Endothelial cell of umbilical vein (primary cell): ENCODE results near the gene AKAP12. TPM values are rescaled to one million over a fixed set of nuclear protein-coding genes. Genes with fewer than 3 reads are reported as not detected.

Experiments used
- BruUV-seq: library from RNA; stranded (reverse); fragments of 400-500 nt; replicated peaks from 2 replicates; lab custom pipeline; 2021; lab: Mats Ljungman, UMichigan
- CTCF ChIA-PET: fragments of 300-600, 350-600 bp; sonication (Branson Sonifier 250); formaldehyde crosslinking; loops from one replicate; lab custom pipeline; 2021; ENCODE audit warnings: antibody characterized with exemption, inconsistent platforms; lab: Charles Lee
- POLR2A ChIA-PET: fragments of 300-600, 350-600 bp; sonication (Branson Sonifier 250); formaldehyde crosslinking; loops from one replicate; lab custom pipeline; 2021; ENCODE audit warnings: antibody characterized with exemption, inconsistent platforms; lab: Charles Lee
- DNase-seq: peaks from one replicate; pipeline ENCODE4 v3.0.0-alpha.2; 2011; ENCODE audit warnings: low read depth, low spot score
- FAIRE-seq: peaks from 2 replicates; lab custom pipeline; 2011; peaks lifted over from hg19 to GRCh38; lab: Jason Lieb, UNC
- H2AFZ ChIP-seq: 2 replicates; pipeline ENCODE4 v1.6.0; 2012; ENCODE audit warnings: low read depth, low read length, control low read depth, inconsistent platforms
- H3K27ac ChIP-seq: 2 replicates; pipeline ENCODE4 v1.5.1; 2011; ENCODE audit warnings: low read depth, mild to moderate bottlenecking, control low read depth, low read length, moderate library complexity; ENCODE audit not compliant: insufficient read depth
- H3K27me3 ChIP-seq, 2 experiments: 2 replicates each; pipeline versions ENCODE4 v1.6.0 to v1.6.1; 2011; ENCODE audit warnings: low read length in 2 of 2, mixed read lengths in 1 of 2; ENCODE audit not compliant: control insufficient read depth in 2 of 2, insufficient read depth in 2 of 2
- H3K36me3 ChIP-seq, 2 experiments: 2 replicates in 1 of 2; 3 replicates in 1 of 2; pipeline ENCODE4 v1.5.1; 2011; ENCODE audit warnings: low read length in 2 of 2, mild to moderate bottlenecking in 1 of 2, moderate library complexity in 1 of 2; ENCODE audit not compliant: control insufficient read depth in 2 of 2, insufficient read depth in 2 of 2; ENCODE audit errors: extremely low read depth in 1 of 2
- H3K4me1 ChIP-seq: 3 replicates; pipeline ENCODE4 v1.5.1; 2011; ENCODE audit warnings: mild to moderate bottlenecking, low read length; ENCODE audit not compliant: control insufficient read depth, insufficient read depth; ENCODE audit errors: extremely low read depth
- H3K4me2 ChIP-seq: 2 replicates; pipeline ENCODE4 v1.6.1; 2011; ENCODE audit warnings: low read length, control low read depth, mixed read lengths; ENCODE audit not compliant: insufficient read depth
- H3K4me3 ChIP-seq, 3 experiments: fragments of 200-600 bp in 1 of 3; sonication (generic), shearing (Covaris generic) in 1 of 3; replicated peaks in 1 of 3; 2 replicates each; pipeline ENCODE4 v1.5.1; 2011 to 2016; ENCODE audit warnings: control low read depth in 3 of 3, low read length in 3 of 3, mild to moderate bottlenecking in 2 of 3, inconsistent platforms in 1 of 3, low read depth in 1 of 3, moderate library complexity in 1 of 3; ENCODE audit not compliant: insufficient read depth in 1 of 3
- H3K79me2 ChIP-seq: 2 replicates; pipeline ENCODE4 v1.6.0; 2012; ENCODE audit warnings: low read length, inconsistent platforms; ENCODE audit not compliant: control insufficient read depth, insufficient read depth
- H3K9ac ChIP-seq: replicated peaks from 2 replicates; pipeline ENCODE3; 2011; ENCODE audit warnings: low read length, control low read depth; ENCODE audit not compliant: insufficient read depth; ENCODE audit errors: extremely low read depth
- H3K9me1 ChIP-seq: replicated peaks from 3 replicates; pipeline ENCODE4 v1.6.0; 2011; ENCODE audit warnings: mild to moderate bottlenecking, low read length; ENCODE audit not compliant: control insufficient read depth, insufficient read depth; ENCODE audit errors: extremely low read depth
- H3K9me3 ChIP-seq: replicated peaks from 2 replicates; pipeline ENCODE4 v1.5.1; 2012; ENCODE audit warnings: low read length, inconsistent platforms; ENCODE audit not compliant: control insufficient read depth, insufficient read depth
- H4K20me1 ChIP-seq: replicated peaks from 2 replicates; pipeline ENCODE3; 2011; ENCODE audit warnings: mild to moderate bottlenecking, low read length; ENCODE audit not compliant: control insufficient read depth, insufficient read depth; ENCODE audit errors: extremely low read depth
- CTCF ChIP-seq, 2 donors: IDR thresholded peaks; 1 replicate in 1 of 2; 2 replicates in 1 of 2; pipeline ENCODE4 v1.5.1; 2011; ENCODE audit warnings: low read length in 2 of 2, mild to moderate bottlenecking in 2 of 2, moderate library complexity in 2 of 2, control low read depth in 1 of 2, inconsistent platforms in 1 of 2, low read depth in 1 of 2; ENCODE audit not compliant: insufficient read depth in 1 of 2; ENCODE audit errors: extremely low read depth in 1 of 2
- EZH2 ChIP-seq: IDR thresholded peaks from 2 replicates; pipeline ENCODE4 v1.6.1; 2012; ENCODE audit warnings: borderline replicate concordance, low read depth, mild to moderate bottlenecking, moderate library complexity, low read length, inconsistent platforms; ENCODE audit not compliant: severe bottlenecking
- JUN ChIP-seq: IDR thresholded peaks from 2 replicates; pipeline ENCODE4 v1.6.1; 2011; ENCODE audit warnings: borderline replicate concordance, low read depth; ENCODE audit not compliant: insufficient read length, insufficient read depth
- MAX ChIP-seq: IDR thresholded peaks from 2 replicates; pipeline ENCODE4 v1.6.1; 2011; ENCODE audit not compliant: insufficient read depth, insufficient read length
- POLR2AphosphoS5 ChIP-seq: IDR thresholded peaks from 2 replicates; pipeline ENCODE4 v1.6.1; 2012; ENCODE audit warnings: low read depth, mild to moderate bottlenecking, control low read depth, low read length, moderate library complexity; ENCODE audit not compliant: insufficient read depth
- dilution Hi-C: fragments of 300-500 bp; cut with MboI; formaldehyde crosslinking; loops from one replicate; pipeline ENCODE4 v1.15.0; 2019; ENCODE audit warnings: low sequenced_read_pairs; ENCODE audit not compliant: extremely low pct_ligation_motif_present
- intact Hi-C: fragments of 100-400 bp; cut with micrococcal nuclease; formaldehyde crosslinking; loops from one replicate; pipeline ENCODE4 v1.10.0; 2022
- polyA plus RNA-seq, 4 experiments: library from polyadenylated mRNA; depleted of rRNA in 3 of 4; stranded (reverse) in 3 of 4; unstranded in 1 of 4; fragments of >200 nt; gene quantifications; 2 replicates each; pipeline versions ENCODE4 v1.2.1 to v1.2.3, GENCODE V29; 2011 to 2012; ENCODE audit warnings: missing spikeins in 1 of 4
- total RNA-seq: library from RNA; stranded (reverse); gene quantifications from 2 replicates; pipeline ENCODE4 v1.2.3, GENCODE V29; 2021

AKAP12 gene
- total and polyA plus RNA-seq, 2 donors (not counting 3 experiments of a cell fraction or from before 2014, with no cell fraction given), result 46.9 to 340 TPM

- Histone ChIP-seq H4K20me1 (peaks cover under 1% of the 10 kb centered on the region), H3K36me3 (peaks cover 0 to 4% of the 10 kb centered on the region in 2 experiments), H3K79me2 (peaks cover 67% of the 10 kb centered on the region), H3K27me3 (no peaks in the 10 kb centered on the region), H3K4me1 (peaks cover 9% of the 10 kb centered on the region), H3K27ac (peak overlapping the region; percentile 12), H3K4me3 (no peak overlapping the region), H3K4me2 (no peak overlapping the region), H3K9ac (no peak overlapping the region), H3K9me1 (no peaks in the 10 kb centered on the region), H3K9me3 (no peaks in the 10 kb centered on the region), H2AFZ (no peak overlapping the region)
- dilution Hi-C loops, result no loop called here
- BruUV-seq, result no TSS peak
- POLR2A ChIA-PET, result no interaction called here
- TF ChIP-seq EZH2, result no peak
- no peak for TF ChIP-seq MAX
- TF ChIP-seq POLR2AphosphoS5, result no peak
- no peak for TF ChIP-seq CTCF (IDR thresholded peaks at IDR 0.05; ENCODE audit: extremely low read depth in 1 of 2, insufficient read depth in 1 of 2, low read depth in 1 of 2, low read length in 2 of 2)
- TF ChIP-seq JUN, result no peak
- DNase-seq (peak; percentile 46), FAIRE-seq (peak; percentile 57)
- CTCF ChIA-PET, result interaction anchor here (0.6 to 1.4 kb wide), 7 partner anchors 10 to 250 kb away, joined by 3 to 5 read pairs (median 3); no protein-coding TSS in a partner anchor
- intact Hi-C loops, result loop anchor here (5.0 kb wide), 1 partner anchor 68 kb away; no protein-coding TSS in a partner anchor
These were observed 14.8 kb downstream of the AKAP12 start for GRCh38 chr6:151254451-151255081.
